ENCODE data around the gene LSMEM2. TPM values are rescaled to one million over a fixed set of nuclear protein-coding genes. Genes with fewer than 3 reads are reported as not detected.

The LSMEM2 gene
- polyA plus RNA-seq, 1 donor (not counting 4 experiments of a cell fraction or from before 2014, with no cell fraction given) = not detected

DNA sequence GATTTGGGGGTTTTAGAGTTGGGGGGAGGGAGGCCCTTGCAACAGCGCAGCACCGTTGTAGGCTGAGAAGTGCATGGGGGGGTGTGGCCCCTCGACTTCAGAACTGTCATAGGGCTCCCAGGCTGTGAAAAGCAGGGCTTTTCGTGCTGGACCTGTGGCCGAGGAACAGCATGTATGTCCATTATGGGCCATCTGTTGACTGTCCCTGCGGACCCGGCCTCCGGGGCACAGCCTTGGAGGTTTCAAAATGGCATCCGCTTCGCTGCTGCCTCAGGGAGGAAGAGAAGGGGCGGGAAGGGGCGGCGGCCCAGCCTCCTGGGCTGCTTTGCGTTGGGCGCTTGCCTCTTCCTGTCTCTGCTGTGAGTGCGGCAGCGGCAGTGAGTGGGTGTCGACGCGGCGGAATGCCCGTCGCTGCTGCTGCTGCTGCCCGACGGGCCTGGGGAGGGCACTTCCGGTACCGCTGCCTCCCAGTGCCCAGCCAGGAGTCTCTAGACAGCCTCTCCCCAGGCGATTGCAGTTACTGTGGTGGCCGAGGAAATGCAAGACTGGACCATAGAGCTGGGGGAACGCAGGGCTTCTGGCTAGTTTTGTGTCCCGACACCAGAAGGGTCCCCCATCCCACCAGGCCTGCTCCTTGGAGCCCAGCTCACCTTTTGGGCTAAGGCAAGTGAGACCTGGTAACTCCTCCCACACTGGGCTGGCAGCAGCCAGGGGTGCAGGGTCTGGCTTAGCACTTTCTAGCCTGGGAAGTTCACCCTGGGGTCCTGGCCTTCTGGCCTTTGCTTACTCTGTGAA lies 40.9 kb upstream of the LSMEM2 start:
- Histone ChIP-seq H3K4me3 (ENCODE audit: control insufficient read depth in 2 of 3, extremely low read depth in 1 of 3, insufficient read depth in 2 of 3, low read depth in 1 of 3, low read length in 3 of 3) (peak overlapping the region; percentile 76 to 98 (median 97)), H3K9me1 (ENCODE audit: control insufficient read depth, extremely low read depth, insufficient read depth, low read length) (peaks cover 3% of the 10 kb centered on the region), H3K36me3 (ENCODE audit: control insufficient read depth in 2 of 2, extremely low read depth in 1 of 2, insufficient read depth in 2 of 2, low read length in 2 of 2) (peaks cover 11 to 12% of the 10 kb centered on the region in 2 experiments), H3K4me2 (ENCODE audit: control insufficient read depth, extremely low read depth, insufficient read depth, low read depth, low read length) (peak overlapping the region; percentile 98), H2AFZ (ENCODE audit: control insufficient read depth, low read length) (peak overlapping the region; percentile 49), H3K9me3 (ENCODE audit: control insufficient read depth, low read depth, low read length) (no peaks in the 10 kb centered on the region), H4K20me1 (ENCODE audit: control insufficient read depth, extremely low read depth, insufficient read depth, low read length) (peaks cover 14% of the 10 kb centered on the region), H3K4me1 (ENCODE audit: control insufficient read depth, extremely low read depth, insufficient read depth, low read length) (peaks cover 39% of the 10 kb centered on the region), H3K79me2 (ENCODE audit: control insufficient read depth, insufficient read depth, low read length) (peaks cover 68% of the 10 kb centered on the region), H3K27me3 (ENCODE audit: control insufficient read depth, extremely low read depth, insufficient read depth, low read length) (no peaks in the 10 kb centered on the region), H3K9ac (ENCODE audit: control insufficient read depth, extremely low read depth, insufficient read depth, low read length) (peak overlapping the region; percentile 88), H3K27ac (ENCODE audit: control insufficient read depth, insufficient read depth, low read length) (peak overlapping the region; percentile 76)
- DNase-seq (ENCODE audit: low read depth, low spot score) = no peak
- dilution Hi-C loops (cut with MboI; ENCODE audit: extremely low pct_ligation_motif_present, low sequenced_read_pairs) = no loop called here
- peak; percentile 69 for FAIRE-seq
- TF ChIP-seq, protein P1, sequence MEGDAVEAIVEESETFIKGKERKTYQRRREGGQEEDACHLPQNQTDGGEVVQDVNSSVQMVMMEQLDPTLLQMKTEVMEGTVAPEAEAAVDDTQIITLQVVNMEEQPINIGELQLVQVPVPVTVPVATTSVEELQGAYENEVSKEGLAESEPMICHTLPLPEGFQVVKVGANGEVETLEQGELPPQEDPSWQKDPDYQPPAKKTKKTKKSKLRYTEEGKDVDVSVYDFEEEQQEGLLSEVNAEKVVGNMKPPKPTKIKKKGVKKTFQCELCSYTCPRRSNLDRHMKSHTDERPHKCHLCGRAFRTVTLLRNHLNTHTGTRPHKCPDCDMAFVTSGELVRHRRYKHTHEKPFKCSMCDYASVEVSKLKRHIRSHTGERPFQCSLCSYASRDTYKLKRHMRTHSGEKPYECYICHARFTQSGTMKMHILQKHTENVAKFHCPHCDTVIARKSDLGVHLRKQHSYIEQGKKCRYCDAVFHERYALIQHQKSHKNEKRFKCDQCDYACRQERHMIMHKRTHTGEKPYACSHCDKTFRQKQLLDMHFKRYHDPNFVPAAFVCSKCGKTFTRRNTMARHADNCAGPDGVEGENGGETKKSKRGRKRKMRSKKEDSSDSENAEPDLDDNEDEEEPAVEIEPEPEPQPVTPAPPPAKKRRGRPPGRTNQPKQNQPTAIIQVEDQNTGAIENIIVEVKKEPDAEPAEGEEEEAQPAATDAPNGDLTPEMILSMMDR (optimal IDR thresholded peaks at IDR 0.05 in 1 of 3, IDR thresholded peaks at IDR 0.05 in 1 of 3, conservative IDR thresholded peaks at IDR 0.05 in 1 of 3; ENCODE audit: extremely low read depth in 1 of 3, insufficient read depth in 2 of 3, low read length in 3 of 3) = peak in 1 of 3 experiments; percentile 6
- TF ChIP-seq EZH2 (IDR thresholded peaks at IDR 0.05; ENCODE audit: low read length) = no peak

DNA sequence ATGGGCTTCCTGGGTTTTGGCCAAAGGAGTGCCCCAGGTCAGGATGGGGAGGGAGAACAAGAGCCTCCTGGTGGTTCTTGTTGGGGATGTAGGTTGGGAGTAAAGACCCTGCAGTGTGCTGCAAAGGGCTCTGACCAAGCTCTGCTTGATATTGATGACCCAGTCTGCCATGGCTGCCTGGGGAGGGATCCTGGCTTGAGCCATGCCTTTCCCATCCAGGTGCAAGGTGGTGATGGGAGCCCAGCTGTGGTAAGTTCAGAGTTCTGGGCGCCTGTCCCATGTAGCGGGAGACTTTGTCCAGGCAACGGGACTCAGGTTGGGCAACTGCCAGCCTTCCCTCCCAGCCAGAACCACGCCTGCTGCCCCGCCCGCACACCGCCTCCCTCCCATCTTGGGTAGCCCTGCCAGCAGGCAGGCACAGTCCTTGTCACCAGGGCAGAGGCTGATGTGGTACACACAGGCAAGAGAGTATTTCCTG lies 40.3 kb upstream of the LSMEM2 start:
- FAIRE-seq = peak; percentile 61
- peaks cover 3% of the 10 kb centered on the region for H3K9me1 ChIP-seq (ENCODE audit: control insufficient read depth, extremely low read depth, insufficient read depth, low read length)
- H4K20me1 ChIP-seq (ENCODE audit: control insufficient read depth, extremely low read depth, insufficient read depth, low read length) = peaks cover 14% of the 10 kb centered on the region
- peak overlapping the region; percentile 76 to 98 (median 97) for H3K4me3 ChIP-seq (ENCODE audit: control insufficient read depth in 2 of 3, extremely low read depth in 1 of 3, insufficient read depth in 2 of 3, low read depth in 1 of 3, low read length in 3 of 3)
- no peak for DNase-seq (ENCODE audit: low read depth, low spot score)
- H2AFZ ChIP-seq (ENCODE audit: control insufficient read depth, low read length) = no peak overlapping the region
- H3K9me3 ChIP-seq (ENCODE audit: control insufficient read depth, low read depth, low read length) = no peaks in the 10 kb centered on the region
- peak overlapping the region; percentile 60 for H3K27ac ChIP-seq (ENCODE audit: control insufficient read depth, insufficient read depth, low read length)
- peaks cover 74% of the 10 kb centered on the region for H3K79me2 ChIP-seq (ENCODE audit: control insufficient read depth, insufficient read depth, low read length)
- H3K9ac ChIP-seq (ENCODE audit: control insufficient read depth, extremely low read depth, insufficient read depth, low read length) = peak overlapping the region; percentile 88
- no peaks in the 10 kb centered on the region for H3K27me3 ChIP-seq (ENCODE audit: control insufficient read depth, extremely low read depth, insufficient read depth, low read length)
- TF ChIP-seq, protein P1 (optimal IDR thresholded peaks at IDR 0.05 in 1 of 3, IDR thresholded peaks at IDR 0.05 in 1 of 3, conservative IDR thresholded peaks at IDR 0.05 in 1 of 3; ENCODE audit: extremely low read depth in 1 of 3, insufficient read depth in 2 of 3, low read length in 3 of 3) = no peak
- no peak for TF ChIP-seq EZH2 (IDR thresholded peaks at IDR 0.05; ENCODE audit: low read length)
- H3K4me2 ChIP-seq (ENCODE audit: control insufficient read depth, extremely low read depth, insufficient read depth, low read depth, low read length) = peak overlapping the region; percentile 98
- peaks cover 13% of the 10 kb centered on the region in 2 experiments for H3K36me3 ChIP-seq (ENCODE audit: control insufficient read depth in 2 of 2, extremely low read depth in 1 of 2, insufficient read depth in 2 of 2, low read length in 2 of 2)
- H3K4me1 ChIP-seq (ENCODE audit: control insufficient read depth, extremely low read depth, insufficient read depth, low read length) = peaks cover 43% of the 10 kb centered on the region
- dilution Hi-C loops (cut with MboI; ENCODE audit: extremely low pct_ligation_motif_present, low sequenced_read_pairs) = no loop called here

All from keratinocyte (primary cell).